AG10803 (cell line): ENCODE results near the gene HHIP.
"Not testable (repeated sequence)": the region's sequence is repeated elsewhere in the genome, so short reads cannot be mapped to it uniquely, and the experiment has no call there.

Source experiments
- DNase-seq: peaks from one replicate; pipeline ENCODE4 v3.0.0; 2010; ENCODE audit warnings: low read depth
- H3K4me3 ChIP-seq: 2 replicates; pipeline ENCODE4 v1.5.1; 2011; ENCODE audit warnings: mild to moderate bottlenecking, low read length, control low read depth
- CTCF ChIP-seq: conservative IDR thresholded peaks from 2 replicates; pipeline ENCODE4 v1.5.1; 2011; ENCODE audit warnings: mild to moderate bottlenecking, low read length, control low read depth, inconsistent platforms

The HHIP gene

GRCh38 chr4:144748814-144749555, 103.0 kb downstream of the HHIP start:
- TF ChIP-seq CTCF: no peak
- H3K4me3 ChIP-seq: no peak overlapping the region
- DNase-seq: no peak

- no peak for DNase-seq
- no peak for TF ChIP-seq CTCF
- no peak overlapping the region for H3K4me3 ChIP-seq
Measured at GRCh38 chr4:144750348-144750747, 104.4 kb downstream of the HHIP start.

- no peak overlapping the region for H3K4me3 ChIP-seq
- DNase-seq: peak; percentile 12
- TF ChIP-seq CTCF: peak; percentile 57
Measured at GRCh38 chr4:144754562-144755410, 108.8 kb downstream of the HHIP start.

GRCh38 chr4:144757969-144758368, 112.0 kb downstream of the HHIP start:
- no peak for TF ChIP-seq CTCF
- no peak overlapping the region for H3K4me3 ChIP-seq
- no peak for DNase-seq

- H3K4me3 ChIP-seq, DNase-seq: not testable (repeated sequence)
Measured at GRCh38 chr4:144768809-144769208, 122.9 kb downstream of the HHIP start.

- no peak for TF ChIP-seq CTCF
- DNase-seq: no peak
- no peak overlapping the region for H3K4me3 ChIP-seq
Measured at GRCh38 chr4:144778364-144778763, 132.4 kb downstream of the HHIP start.

GRCh38 chr4:144782345-144782744, 136.4 kb downstream of the HHIP start:
- no peak for TF ChIP-seq CTCF
- no peak for DNase-seq
- no peak overlapping the region for H3K4me3 ChIP-seq
